GM12878 (cell line): ENCODE data around the gene WDR91. TPM values are rescaled to one million over a fixed set of nuclear protein-coding genes. Genes with fewer than 3 reads are reported as not detected.
A peak's percentile ranks its signal among the peaks of the same experiment; 100 is the strongest.

Experiments used
- BHLHE40 ChIP-seq, 2 experiments: fragments of 450-650 bp in 1 of 2; IDR thresholded peaks; 2 replicates each; pipeline ENCODE4 v1.6.1; 2011 to 2017; ENCODE audit warnings: low read depth in 2 of 2, borderline replicate concordance in 1 of 2, improper control_type of control experiment in 1 of 2, low read length in 1 of 2, mild to moderate bottlenecking in 1 of 2
- EGR1 ChIP-seq, 2 experiments: IDR thresholded peaks; 1 replicate in 1 of 2; 2 replicates in 1 of 2; pipeline ENCODE4 v1.6.1; 2011 to 2012; ENCODE audit warnings: low read depth in 2 of 2, low read length in 2 of 2, borderline replicate concordance in 1 of 2, mild to moderate bottlenecking in 1 of 2, moderate library complexity in 1 of 2
- ETV6 ChIP-seq, 2 experiments: fragments of 450-650 bp in 1 of 2; IDR thresholded peaks in 1 of 2; conservative IDR thresholded peaks in 1 of 2; 2 replicates each; pipeline ENCODE4 v1.6.1; 2014; ENCODE audit warnings: antibody characterized with exemption in 1 of 2, borderline replicate concordance in 1 of 2, low read depth in 1 of 2, mild to moderate bottlenecking in 1 of 2, moderate library complexity in 1 of 2
- FOS ChIP-seq: IDR thresholded peaks from 3 replicates; pipeline ENCODE4 v1.6.1; 2011; ENCODE audit warnings: borderline replicate concordance; ENCODE audit not compliant: insufficient read length; ENCODE audit errors: extremely low read depth
- HCFC1 ChIP-seq: fragments of 150-350 bp; IDR thresholded peaks from 2 replicates; pipeline ENCODE4 v1.6.1; 2014; ENCODE audit warnings: low read length
- IKZF2 ChIP-seq, 2 experiments: fragments of 450-650 bp; IDR thresholded peaks; 2 replicates each; pipeline ENCODE4 v1.6.1; 2017; ENCODE audit warnings: mild to moderate bottlenecking in 2 of 2, moderate library complexity in 2 of 2
- LARP7 ChIP-seq: fragments of 450-650 bp; IDR thresholded peaks from 2 replicates; pipeline ENCODE4 v1.6.1; 2017; ENCODE audit warnings: mild to moderate bottlenecking
- PML ChIP-seq: IDR thresholded peaks from 2 replicates; pipeline ENCODE4 v1.6.1; 2012; ENCODE audit warnings: low read length, inconsistent platforms
- POLR2AphosphoS5 ChIP-seq: IDR thresholded peaks from 2 replicates; pipeline ENCODE4 v1.6.1; 2011; ENCODE audit warnings: mild to moderate bottlenecking, low read length, inconsistent platforms
- RAD51 ChIP-seq: fragments of 450-650 bp; IDR thresholded peaks from 2 replicates; pipeline ENCODE4 v1.6.1; 2016; ENCODE audit warnings: moderate library complexity, mild to moderate bottlenecking, inconsistent platforms
- SIX5 ChIP-seq: IDR thresholded peaks from 2 replicates; pipeline ENCODE4 v1.6.1; 2011; ENCODE audit warnings: mild to moderate bottlenecking, low read depth, low read length, moderate library complexity; ENCODE audit not compliant: severe bottlenecking
- SPI1 ChIP-seq: IDR thresholded peaks from 2 replicates; pipeline ENCODE4 v1.6.1; 2011; ENCODE audit warnings: low read depth, mild to moderate bottlenecking, low read length, moderate library complexity, borderline replicate concordance; ENCODE audit not compliant: insufficient read depth
- SREBF2 ChIP-seq: IDR thresholded peaks from 2 replicates; pipeline ENCODE4 v1.6.1; 2012; ENCODE audit warnings: mild to moderate bottlenecking, low read length
- YY1 ChIP-seq: IDR thresholded peaks from 2 replicates; pipeline ENCODE4 v1.6.1; 2011; ENCODE audit warnings: low read depth, mild to moderate bottlenecking, low read length
- polyA plus RNA-seq, 11 experiments: library from polyadenylated mRNA; depleted of rRNA in 4 of 11; unstranded in 6 of 11; stranded (reverse) in 5 of 11; fragments of >200 nt; fragmentation: Nextera tagmentation in 4 of 11; fragmentation: Illumina TruSeq in 1 of 11; extraction: Ambion mirVana in 4 of 11; extraction: Trizol in 1 of 11; gene quantifications; 1 replicate in 1 of 11; 2 replicates in 10 of 11; pipeline versions ENCODE4 v1.2.1 to v1.2.3, GENCODE V29; 2011 to 2016; ENCODE audit warnings: inconsistent platforms in 2 of 11, missing spikeins in 2 of 11, low read depth in 1 of 11
- total RNA-seq, 4 experiments: library from RNA; depleted of rRNA in 3 of 4; stranded (reverse); fragments of >200 nt in 3 of 4; fragmentation: Illumina TruSeq in 1 of 4; extraction: Trizol in 1 of 4; gene quantifications; 2 replicates each; pipeline versions ENCODE4 v1.2.1 to v1.2.3, GENCODE V29; 2013 to 2021

WDR91 gene
- total and polyA plus RNA-seq, 10 of the 15 experiments (the other 5 are each of a cell fraction or from before 2014, with no cell fraction given): 7.6 to 83.3 (median 16.5) TPM

DNA sequence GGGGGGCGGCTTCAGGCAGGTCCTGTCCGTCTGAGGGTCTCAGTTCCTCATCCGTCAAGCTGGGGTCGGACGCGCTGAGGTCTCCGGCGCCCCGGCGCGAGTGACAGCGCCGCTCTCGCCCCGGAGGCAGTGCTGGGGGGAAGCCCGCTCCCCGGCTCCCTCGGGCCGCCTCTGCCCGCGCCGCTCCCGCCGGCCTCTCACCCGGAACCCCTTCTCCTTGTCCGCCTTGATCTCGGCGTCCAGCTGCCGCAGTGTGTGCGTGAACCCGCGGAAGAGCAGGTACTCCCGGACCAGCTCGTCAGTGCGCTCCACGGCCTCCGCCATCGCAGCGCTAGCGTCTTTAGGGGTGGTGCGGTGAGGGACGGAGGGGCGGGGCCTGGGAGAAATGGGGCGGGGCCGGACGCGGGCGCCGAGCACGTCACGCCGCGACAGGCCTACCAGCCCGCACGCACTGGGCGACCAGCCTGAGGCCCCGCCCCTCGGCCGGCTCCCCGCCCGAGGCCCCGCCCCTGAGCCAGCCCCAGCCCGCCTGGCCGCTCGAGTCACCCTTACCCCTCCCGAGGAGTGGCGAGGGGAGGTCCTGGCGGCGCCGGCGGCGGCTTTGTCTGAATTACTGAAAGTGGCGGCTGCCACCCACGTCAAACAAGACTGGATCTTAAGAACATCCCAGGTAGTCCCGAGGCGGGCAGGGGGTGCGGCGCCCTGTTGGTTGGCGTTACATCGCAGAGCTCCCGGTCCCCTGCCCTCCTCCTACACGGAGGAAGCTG lies at the start of gene WDR91 (continued):
- TF ChIP-seq EGR1 (IDR thresholded peaks at IDR 0.05; ENCODE audit: borderline replicate concordance in 1 of 2, low read depth in 2 of 2, low read length in 2 of 2): peak in 1 of 2 experiments; percentile 42; a peak in 1 of 3 replicates
- peak; percentile 90 for TF ChIP-seq POLR2AphosphoS5
- TF ChIP-seq PML: no peak
- TF ChIP-seq HCFC1: peak; percentile 37; the same call in 1 of the 2 replicates
- TF ChIP-seq LARP7: peak; percentile 92
- TF ChIP-seq IKZF2 (IDR thresholded peaks at IDR 0.05): peak in 1 of 2 experiments; percentile 30; a peak in 1 of 4 replicates
- TF ChIP-seq FOS: no peak
- 0 out of 4 replicates have a peak, but pooled peaks of 1 of the 2 experiments have one; percentile 11 for TF ChIP-seq ETV6 (conservative IDR thresholded peaks at IDR 0.05 in 1 of 2, IDR thresholded peaks at IDR 0.05 in 1 of 2; ENCODE audit: borderline replicate concordance in 1 of 2, low read depth in 1 of 2)
- 0 out of 2 replicates have a peak, but pooled peaks have one; percentile 54 for TF ChIP-seq SPI1
- TF ChIP-seq BHLHE40 (IDR thresholded peaks at IDR 0.05; ENCODE audit: borderline replicate concordance in 1 of 2, low read depth in 2 of 2, low read length in 1 of 2): peak; percentile 19 to 22; a peak in 1 of 4 replicates
- no peak for TF ChIP-seq RAD51
- TF ChIP-seq SREBF2: no peak
- no peak for TF ChIP-seq SIX5
- TF ChIP-seq YY1: peak; percentile 95
- TF ChIP-seq, all 136 proteins: peak for 35
